PC-3 (cell line): ENCODE results near the gene STARD5. TPM values are rescaled to one million over a fixed set of nuclear protein-coding genes. Genes with fewer than 3 reads are reported as not detected.

ENCODE experiments used
- ATAC-seq: fragments of 200-7000 bp; cut with Tn5 transposase; 2 replicates; pipeline ENCODE4 v1.9.1; 2020; ENCODE audit warnings: mild to moderate bottlenecking, moderate library complexity
- Bru-seq: library from RNA; stranded (reverse); fragments of 400-500 nt; gene quantifications from one replicate; lab custom pipeline; 2021; lab: Mats Ljungman, UMichigan
- BruChase-seq, 2 experiments: library from RNA; stranded (reverse); fragments of 400-500 nt; gene quantifications; one replicate each; lab custom pipeline; 2021; lab: Mats Ljungman, UMichigan
- BruUV-seq: library from RNA; stranded (reverse); fragments of 400-500 nt; replicated peaks from 2 replicates; lab custom pipeline; 2021; lab: Mats Ljungman, UMichigan
- CTCF ChIA-PET: fragments of 300-600 bp; sonication (Branson Sonifier 250); formaldehyde crosslinking; loops from one replicate; lab custom pipeline; 2022; ENCODE audit warnings: antibody characterized with exemption; lab: Charles Lee
- POLR2A ChIA-PET: fragments of 300-600 bp; sonication (Branson Sonifier 250); formaldehyde crosslinking; loops from one replicate; lab custom pipeline; 2022; ENCODE audit warnings: antibody characterized with exemption; ENCODE audit not compliant: unreplicated experiment; lab: Charles Lee
- DNase-seq: peaks from one replicate; pipeline ENCODE4 v3.0.0-alpha.2; 2015
- H2AFZ ChIP-seq: fragments of 300-600 bp; sonication (generic); 2 replicates; pipeline ENCODE4 v1.6.0; 2016; ENCODE audit warnings: antibody characterized with exemption, low read length
- H3F3A ChIP-seq: fragments of 300-600 bp; sonication (generic); one replicate; pipeline ENCODE4 v1.6.0; 2017; ENCODE audit warnings: antibody characterized with exemption, low read length, control low read depth, mild to moderate bottlenecking; ENCODE audit not compliant: unreplicated experiment
- H3K27ac ChIP-seq: fragments of 300-600 bp; sonication (generic); 2 replicates; pipeline ENCODE4 v1.5.1; 2016; ENCODE audit warnings: mild to moderate bottlenecking, low read length
- H3K27me3 ChIP-seq: fragments of 300-600 bp; sonication (generic); 2 replicates; pipeline ENCODE4 v1.6.1; 2016; ENCODE audit warnings: low read length, mixed read lengths
- H3K36me3 ChIP-seq: fragments of 300-600 bp; sonication (generic); 2 replicates; pipeline ENCODE4 v1.6.1; 2016; ENCODE audit warnings: low read depth, mixed run types, low read length, mixed read lengths
- H3K4me1 ChIP-seq: fragments of 300-600 bp; sonication (generic); 2 replicates; pipeline ENCODE4 v1.5.1; 2016; ENCODE audit warnings: low read length; ENCODE audit not compliant: insufficient read depth
- H3K4me2 ChIP-seq: fragments of 300-600 bp; sonication (generic); 2 replicates; pipeline ENCODE4 v1.6.0; 2016; ENCODE audit warnings: low read length
- H3K4me3 ChIP-seq: fragments of 300-600 bp; sonication (generic); 2 replicates; pipeline ENCODE4 v1.5.1; 2016; ENCODE audit warnings: mild to moderate bottlenecking, low read length, mixed read lengths
- H3K79me2 ChIP-seq: fragments of 300-600 bp; sonication (generic); 2 replicates; pipeline ENCODE4 v1.6.1; 2017; ENCODE audit warnings: low read length, mixed read lengths
- H3K9ac ChIP-seq: fragments of 300-600 bp; sonication (generic); 2 replicates; pipeline ENCODE4 v1.6.0; 2016; ENCODE audit warnings: mild to moderate bottlenecking, low read length
- H3K9me2 ChIP-seq: fragments of 300-600 bp; sonication (generic); replicated peaks from 2 replicates; pipeline ENCODE4 v1.6.1; 2016; ENCODE audit warnings: mixed run types, low read length, mixed read lengths
- H3K9me3 ChIP-seq: fragments of 300-600 bp; sonication (generic); 2 replicates; pipeline ENCODE4 v1.6.1; 2016; ENCODE audit warnings: low read length, mixed read lengths
- H4K20me1 ChIP-seq: fragments of 300-600 bp; sonication (generic); 2 replicates; pipeline ENCODE4 v1.6.1; 2016; ENCODE audit warnings: low read length, mixed read lengths
- EZH2 ChIP-seq: fragments of 300-600 bp; sonication (generic); IDR thresholded peaks from one replicate; pipeline ENCODE4 v1.6.1; 2017; ENCODE audit warnings: antibody characterized with exemption, mild to moderate bottlenecking, low read length; ENCODE audit not compliant: unreplicated experiment
- EZH2phosphoT487 ChIP-seq: fragments of 300-600 bp; sonication (generic); IDR thresholded peaks from 2 replicates; pipeline ENCODE4 v1.6.1; 2018; ENCODE audit warnings: mild to moderate bottlenecking, antibody characterized with exemption, low read length, borderline replicate concordance
- intact Hi-C: fragments of 100-400 bp; cut with micrococcal nuclease; formaldehyde crosslinking; loops from 2 replicates; pipeline ENCODE4 v1.9.0; 2023
- long read RNA-seq: library from polyadenylated mRNA; unstranded; transcript quantifications from one replicate; pipeline ENCODE4 v2.0.0, GENCODE V29; 2021; ENCODE audit not compliant: unreplicated experiment
- total RNA-seq: library from RNA; depleted of rRNA; stranded (reverse); fragments of >200 nt; gene quantifications from 2 replicates; pipeline ENCODE4 v1.2.3, GENCODE V29; 2014; rRNA removed
- TF ChIP-seq, protein P1 (sequence below): fragments of 300-600 bp; sonication (generic); conservative IDR thresholded peaks from 2 replicates; pipeline ENCODE4 v1.5.1; 2017; ENCODE audit warnings: antibody characterized with exemption, low read depth, mild to moderate bottlenecking, low read length

STARD5 gene, protein sequence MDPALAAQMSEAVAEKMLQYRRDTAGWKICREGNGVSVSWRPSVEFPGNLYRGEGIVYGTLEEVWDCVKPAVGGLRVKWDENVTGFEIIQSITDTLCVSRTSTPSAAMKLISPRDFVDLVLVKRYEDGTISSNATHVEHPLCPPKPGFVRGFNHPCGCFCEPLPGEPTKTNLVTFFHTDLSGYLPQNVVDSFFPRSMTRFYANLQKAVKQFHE
- total RNA-seq (3.3 and 5.9 TPM in 2 replicates), Bru-seq, nascent RNA (percentile 46 among the genes with signal in this experiment), BruChase-seq, experiment 1, labeled RNA remaining after a 6-hour chase (percentile 43 among the genes with signal in this experiment), BruChase-seq, experiment 2, labeled RNA remaining after a 2-hour chase (percentile 37 among the genes with signal in this experiment)
- long read RNA-seq, partial matches to known transcripts: 0 of 4 reads
- long read RNA-seq, other reads (novel, unspliced or antisense): 3 of 4 reads

DNA sequence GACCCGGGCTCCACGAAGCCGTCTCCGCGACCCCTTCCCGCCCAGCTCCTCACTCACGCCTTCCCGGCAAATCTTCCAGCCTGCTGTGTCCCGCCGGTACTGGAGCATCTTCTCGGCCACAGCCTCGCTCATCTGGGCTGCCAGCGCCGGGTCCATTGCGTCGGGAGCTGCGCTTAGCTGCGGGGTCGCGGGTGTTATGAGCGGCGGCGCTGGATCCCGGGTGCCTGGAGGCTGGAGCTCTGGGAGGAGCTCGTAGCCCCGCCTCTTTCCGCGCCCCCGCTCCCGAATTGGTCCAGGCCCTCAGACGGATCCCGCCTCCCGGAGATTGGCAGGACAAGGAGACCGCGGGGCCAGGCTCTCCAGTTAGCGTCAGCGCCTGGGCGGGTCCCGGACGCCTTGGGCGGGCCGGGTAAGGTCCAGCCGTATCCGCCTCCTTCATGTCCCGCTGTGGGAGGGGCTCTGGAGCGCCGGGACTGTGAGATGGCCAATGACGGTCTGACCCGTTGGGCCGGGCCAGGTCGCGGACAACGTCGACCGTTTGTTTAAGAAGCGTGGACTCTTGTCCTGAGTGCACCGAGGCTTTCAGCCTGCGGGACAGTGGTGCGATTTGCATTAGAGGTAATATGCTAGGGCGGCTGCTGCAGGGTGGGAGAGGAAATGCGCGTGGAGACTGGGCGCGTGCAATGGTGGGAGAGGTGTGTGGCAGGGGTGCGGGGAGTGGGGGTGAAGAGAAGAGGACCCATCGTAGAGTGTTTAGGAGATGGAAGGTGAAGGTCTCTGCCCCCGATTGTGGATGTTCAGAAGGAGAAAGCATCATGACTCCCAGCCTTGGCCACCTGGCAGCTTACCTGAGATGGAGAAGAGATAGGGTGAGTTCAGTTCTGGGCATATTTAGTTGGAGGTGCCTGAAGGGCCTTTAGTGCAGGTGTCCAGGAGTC lies at the start of gene STARD5:
TSS of gene STARD5 (minus strand) at position 198 of the 938 bp plus-strand sequence. CDS start at position 156, 42 bp downstream.
- TF ChIP-seq, protein P1, sequence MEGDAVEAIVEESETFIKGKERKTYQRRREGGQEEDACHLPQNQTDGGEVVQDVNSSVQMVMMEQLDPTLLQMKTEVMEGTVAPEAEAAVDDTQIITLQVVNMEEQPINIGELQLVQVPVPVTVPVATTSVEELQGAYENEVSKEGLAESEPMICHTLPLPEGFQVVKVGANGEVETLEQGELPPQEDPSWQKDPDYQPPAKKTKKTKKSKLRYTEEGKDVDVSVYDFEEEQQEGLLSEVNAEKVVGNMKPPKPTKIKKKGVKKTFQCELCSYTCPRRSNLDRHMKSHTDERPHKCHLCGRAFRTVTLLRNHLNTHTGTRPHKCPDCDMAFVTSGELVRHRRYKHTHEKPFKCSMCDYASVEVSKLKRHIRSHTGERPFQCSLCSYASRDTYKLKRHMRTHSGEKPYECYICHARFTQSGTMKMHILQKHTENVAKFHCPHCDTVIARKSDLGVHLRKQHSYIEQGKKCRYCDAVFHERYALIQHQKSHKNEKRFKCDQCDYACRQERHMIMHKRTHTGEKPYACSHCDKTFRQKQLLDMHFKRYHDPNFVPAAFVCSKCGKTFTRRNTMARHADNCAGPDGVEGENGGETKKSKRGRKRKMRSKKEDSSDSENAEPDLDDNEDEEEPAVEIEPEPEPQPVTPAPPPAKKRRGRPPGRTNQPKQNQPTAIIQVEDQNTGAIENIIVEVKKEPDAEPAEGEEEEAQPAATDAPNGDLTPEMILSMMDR: no peak
- TF ChIP-seq EZH2phosphoT487: no peak
- TF ChIP-seq EZH2: no peak
- peak within 1 kb of the TSS; percentile 95 for H3K4me2 ChIP-seq
- CTCF ChIA-PET: no interaction called here
- H3K9ac ChIP-seq: peak within 1 kb of the TSS; percentile 72
- no peak within 1 kb of the TSS for H3K27ac ChIP-seq
- POLR2A ChIA-PET: interaction anchor here (0.5 kb wide), 1 partner anchor 256 kb away, joined by 3 read pairs; no protein-coding TSS in a partner anchor
- no peaks in the 10 kb centered on the region for H3K79me2 ChIP-seq
- H3K4me1 ChIP-seq: peaks cover 7% of the 10 kb centered on the region; the same call in 1 of the 2 replicates
- H3K36me3 ChIP-seq: no peaks in the 10 kb centered on the region
- DNase-seq: peak; percentile 97
- no peaks in the 10 kb centered on the region for H3K27me3 ChIP-seq
- intact Hi-C loops: loop anchor here (1.0 kb wide), 1 partner anchor 14 kb away; no protein-coding TSS in a partner anchor
- H3K9me3 ChIP-seq: no peaks in the 10 kb centered on the region
- ATAC-seq: peak; percentile 100
- no peaks in the 10 kb centered on the region for H3K9me2 ChIP-seq
- H3K4me3 ChIP-seq: peak within 1 kb of the TSS; percentile 82
- BruUV-seq: TSS peak; percentile 84
- no peaks in the 10 kb centered on the region for H3F3A ChIP-seq
- peak within 1 kb of the TSS; percentile 99 for H2AFZ ChIP-seq
- no peaks in the 10 kb centered on the region for H4K20me1 ChIP-seq

DNA sequence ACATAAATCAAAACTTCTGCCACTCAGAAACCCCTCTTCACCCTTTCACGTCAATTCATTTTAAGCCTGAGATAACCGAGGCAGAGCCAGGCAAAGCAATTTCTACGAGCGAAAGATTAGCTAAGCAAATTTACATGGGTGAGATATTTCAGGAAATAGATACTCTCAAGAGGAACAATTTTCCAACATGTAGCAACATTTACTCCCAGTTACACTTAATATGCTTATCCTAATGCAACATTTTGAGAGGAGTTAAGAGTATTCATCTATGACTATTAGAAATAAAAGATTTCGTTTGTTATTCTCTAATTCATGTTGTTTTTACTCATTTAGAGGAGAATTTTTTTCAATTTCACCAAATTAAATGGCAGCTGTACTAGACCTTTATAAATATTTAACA lies 49.2 kb upstream of the STARD5 start:
- no TSS peak for BruUV-seq
- intact Hi-C loops: no loop called here
- ATAC-seq (no peak), DNase-seq (no peak)
- Histone ChIP-seq H4K20me1 (no peaks in the 10 kb centered on the region), H3K27ac (no peak overlapping the region), H3K4me3 (no peak overlapping the region), H3K4me2 (no peak overlapping the region), H3K9ac (no peak overlapping the region), H3K36me3 (no peaks in the 10 kb centered on the region), H2AFZ (no peak overlapping the region), H3F3A (no peaks in the 10 kb centered on the region), H3K79me2 (no peaks in the 10 kb centered on the region), H3K27me3 (peaks cover 28% of the 10 kb centered on the region), H3K9me3 (no peaks in the 10 kb centered on the region), H3K4me1 (no peaks in the 10 kb centered on the region), H3K9me2 (no peaks in the 10 kb centered on the region)
- CTCF ChIA-PET: no interaction called here
- TF ChIP-seq EZH2phosphoT487: no peak
- no peak for TF ChIP-seq EZH2
- TF ChIP-seq, protein P1: no peak
- POLR2A ChIA-PET: no interaction called here
